Fibroblast of skin of left biceps (primary cell): Measurements from ENCODE around the gene SMARCA4.

ENCODE experiments used
- DNase-seq, 2 experiments: peaks; one replicate each; pipeline ENCODE4 v3.0.0-alpha.2; 2013; ENCODE audit warnings: low read depth in 2 of 2

The SMARCA4 gene

DNA sequence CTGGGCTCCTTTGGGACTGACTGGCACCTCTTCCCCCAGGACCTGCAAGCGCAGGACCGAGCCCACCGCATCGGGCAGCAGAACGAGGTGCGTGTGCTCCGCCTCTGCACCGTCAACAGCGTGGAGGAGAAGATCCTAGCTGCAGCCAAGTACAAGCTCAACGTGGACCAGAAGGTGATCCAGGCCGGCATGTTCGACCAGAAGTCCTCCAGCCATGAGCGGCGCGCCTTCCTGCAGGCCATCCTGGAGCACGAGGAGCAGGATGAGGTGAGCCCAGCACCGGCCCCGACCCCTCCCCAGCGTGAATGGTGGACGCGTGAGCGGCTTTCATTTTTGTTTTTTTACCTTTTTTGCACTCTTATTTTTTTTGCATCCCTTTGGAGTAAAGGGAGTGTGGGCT is 72.4 kb downstream of the SMARCA4 start:
- DNase-seq, result no peak

- no peak for DNase-seq
Observed at GRCh38 chr19:11033763-11034162, 72.9 kb downstream of the SMARCA4 start.

DNA sequence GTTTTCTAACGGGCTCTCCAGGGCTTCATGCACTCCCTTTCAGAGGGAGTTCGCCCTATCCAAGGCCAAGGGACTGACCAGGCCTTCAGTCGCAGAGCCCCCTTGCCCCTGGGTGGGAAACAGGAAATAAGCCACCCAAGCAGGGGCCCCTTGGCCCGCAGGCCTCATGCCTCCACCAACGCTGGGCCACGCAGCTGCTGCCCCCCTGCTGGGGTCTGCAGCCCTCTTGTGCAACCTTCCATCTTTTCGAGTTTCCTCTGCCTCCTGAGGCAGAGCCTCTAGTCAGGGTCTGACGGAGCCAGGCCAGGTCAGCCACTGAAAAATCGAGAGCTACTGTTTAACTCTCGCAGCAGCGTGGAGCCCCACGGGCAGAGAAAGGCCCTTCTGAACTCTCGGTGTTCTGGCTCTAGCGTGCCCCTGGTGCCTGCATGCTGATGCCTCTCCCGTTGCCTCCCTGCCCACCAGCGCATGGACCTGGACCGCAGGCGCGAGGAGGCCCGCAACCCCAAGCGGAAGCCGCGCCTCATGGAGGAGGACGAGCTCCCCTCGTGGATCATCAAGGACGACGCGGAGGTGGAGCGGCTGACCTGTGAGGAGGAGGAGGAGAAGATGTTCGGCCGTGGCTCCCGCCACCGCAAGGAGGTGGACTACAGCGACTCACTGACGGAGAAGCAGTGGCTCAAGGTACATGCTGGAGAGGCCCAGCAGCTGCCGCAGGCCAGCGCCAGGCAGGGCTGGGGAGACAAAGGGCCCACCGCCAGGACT is 73.8 kb downstream of the SMARCA4 start:
- DNase-seq, result no peak

GRCh38 chr19:11035441-11036377 is 74.9 kb downstream of the SMARCA4 start:
- peak; percentile 17 to 28 for DNase-seq

- DNase-seq, result no peak
Observed at GRCh38 chr19:11038511-11038910, 77.7 kb downstream of the SMARCA4 start.

DNA sequence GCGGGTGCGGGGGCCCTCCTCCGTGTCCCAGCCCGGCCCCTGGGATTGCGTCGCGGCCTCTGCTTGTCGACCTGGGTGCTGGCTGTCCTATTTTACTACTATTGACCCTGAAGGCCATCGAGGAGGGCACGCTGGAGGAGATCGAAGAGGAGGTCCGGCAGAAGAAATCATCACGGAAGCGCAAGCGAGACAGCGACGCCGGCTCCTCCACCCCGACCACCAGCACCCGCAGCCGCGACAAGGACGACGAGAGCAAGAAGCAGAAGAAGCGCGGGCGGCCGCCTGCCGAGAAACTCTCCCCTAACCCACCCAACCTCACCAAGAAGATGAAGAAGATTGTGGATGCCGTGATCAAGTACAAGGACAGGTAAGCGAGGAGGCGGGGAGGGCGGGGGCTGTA is 80.4 kb downstream of the SMARCA4 start:
- DNase-seq, result no peak

DNA sequence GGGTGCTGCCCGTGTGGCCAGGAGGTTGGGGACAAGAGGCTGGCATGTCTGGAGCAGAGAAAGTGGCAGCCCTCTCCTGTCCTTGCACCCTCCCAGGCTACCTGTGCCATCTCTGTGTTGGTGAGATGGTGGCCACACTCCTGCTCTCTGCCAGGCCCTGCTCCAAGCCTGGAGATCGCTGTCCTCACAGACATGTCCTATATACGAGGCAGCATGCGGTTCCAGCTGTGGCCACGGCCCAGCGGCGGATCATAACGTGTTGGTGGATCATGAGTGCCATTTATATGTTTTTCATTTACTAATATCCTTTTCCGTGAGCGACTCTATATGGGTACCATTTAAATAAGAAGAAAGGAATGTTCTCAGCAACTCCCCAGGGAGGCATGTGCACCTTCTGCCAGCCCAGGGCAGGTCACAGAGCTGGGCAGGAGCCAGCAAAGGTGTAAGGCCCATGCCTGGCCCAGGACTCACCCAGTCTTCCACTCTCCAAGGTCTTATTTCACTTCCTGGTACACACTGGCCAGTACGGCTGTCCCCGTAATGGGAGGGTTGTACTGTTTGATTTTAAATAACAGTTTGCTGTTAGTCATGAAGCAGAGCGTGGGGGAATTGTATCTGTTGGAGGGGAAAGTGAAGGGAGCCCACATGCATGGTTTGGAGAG is 81.3 kb downstream of the SMARCA4 start:
- DNase-seq, result no peak

DNA sequence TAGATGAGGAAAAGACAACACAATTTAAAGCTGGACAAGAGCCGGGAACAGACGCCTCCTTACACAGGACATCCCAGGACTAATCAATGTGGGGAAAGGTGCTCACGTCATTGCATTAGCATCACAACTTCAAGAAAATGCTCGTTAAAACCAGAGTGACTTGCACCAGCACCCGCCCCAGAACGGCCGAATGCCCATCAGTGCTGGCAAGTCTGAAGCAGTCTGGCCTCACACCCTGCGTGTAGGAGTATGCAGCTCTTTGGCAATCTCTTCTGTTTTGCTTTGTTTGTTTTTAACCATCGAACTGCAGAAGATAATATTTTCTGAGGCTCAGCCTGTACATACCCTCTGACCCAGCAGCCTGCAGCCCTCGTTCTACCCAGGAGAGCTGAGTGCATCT is 83.6 kb downstream of the SMARCA4 start:
- DNase-seq, result no peak

GRCh38 chr19:11045536-11045935 is 84.7 kb downstream of the SMARCA4 start:
- no peak for DNase-seq

DNA sequence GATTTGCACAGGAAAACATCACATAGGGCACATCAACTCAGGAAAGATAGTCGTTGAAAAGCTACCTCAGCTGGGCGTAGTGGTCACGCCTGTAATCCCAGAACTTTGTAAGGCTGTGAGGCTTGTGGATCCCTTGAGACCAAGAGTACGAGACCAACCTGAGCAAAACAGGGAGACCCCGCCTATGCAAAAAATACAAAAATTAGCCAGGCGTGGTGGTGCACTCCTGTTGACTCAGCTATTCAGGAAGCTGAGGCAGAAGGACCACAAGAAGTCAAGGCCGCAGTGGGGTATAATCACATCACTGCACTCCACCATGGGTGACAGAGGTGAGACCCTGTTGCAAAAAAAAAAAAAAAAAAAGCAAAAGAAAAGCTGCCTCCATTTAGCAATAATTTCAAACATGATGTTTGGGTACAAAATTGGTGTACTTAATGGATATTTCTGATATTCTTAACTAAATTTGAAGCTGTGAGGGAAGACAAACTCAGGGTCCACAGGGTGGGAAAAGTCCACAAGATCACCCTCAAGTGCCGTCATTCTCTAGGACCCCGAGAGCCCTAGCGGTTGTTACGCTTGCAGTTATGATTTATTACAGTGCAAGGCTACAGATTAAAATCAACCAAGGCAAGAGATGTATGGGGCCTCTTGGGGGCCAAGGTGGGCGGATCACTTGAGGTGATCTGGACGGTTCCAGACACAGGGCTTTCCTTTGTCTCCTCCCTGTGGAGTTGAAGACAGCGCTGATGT is 86.0 kb downstream of the SMARCA4 start:
- DNase-seq, result no peak

DNA sequence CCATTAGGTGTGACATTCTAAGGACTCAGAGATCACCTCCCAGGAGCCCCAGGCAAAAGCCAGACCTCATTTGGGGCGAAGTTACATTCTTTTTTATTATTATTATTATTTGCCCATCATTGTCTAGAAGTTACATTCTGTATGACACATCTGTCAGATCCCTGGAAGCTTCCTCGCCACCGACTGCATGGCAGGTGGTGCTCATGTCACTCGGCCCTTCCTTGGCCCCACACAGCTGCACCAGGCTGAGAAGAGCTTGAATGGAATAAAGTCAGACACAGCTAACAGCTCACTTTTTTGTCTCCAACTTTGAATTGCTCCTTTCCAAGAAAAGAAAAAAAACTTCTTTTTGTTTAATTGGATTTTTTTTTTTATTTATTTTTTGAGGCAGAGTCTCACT is 87.0 kb downstream of the SMARCA4 start:
- DNase-seq, result no peak

- DNase-seq, result no peak
Observed at GRCh38 chr19:11050323-11051114, 89.7 kb downstream of the SMARCA4 start.

DNA sequence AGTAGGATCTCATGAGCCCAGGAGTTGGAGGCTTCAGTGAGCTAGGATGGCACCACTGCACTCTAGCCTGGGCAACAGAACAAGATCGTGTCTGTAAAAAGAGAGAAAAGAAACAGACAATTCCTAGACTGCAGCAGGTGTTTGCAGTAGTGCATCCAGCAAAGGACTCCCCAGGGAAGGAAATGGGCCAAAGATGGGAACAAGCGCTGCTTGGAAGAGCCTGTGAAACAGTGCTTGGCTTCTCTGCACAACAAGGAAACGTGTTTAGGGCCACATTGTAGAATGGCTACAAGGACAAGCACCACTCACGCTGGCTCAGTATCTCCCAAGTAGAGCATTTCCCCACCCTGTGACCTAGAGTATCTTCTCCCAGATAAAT is 93.0 kb downstream of the SMARCA4 start:
- DNase-seq, result no peak

DNA sequence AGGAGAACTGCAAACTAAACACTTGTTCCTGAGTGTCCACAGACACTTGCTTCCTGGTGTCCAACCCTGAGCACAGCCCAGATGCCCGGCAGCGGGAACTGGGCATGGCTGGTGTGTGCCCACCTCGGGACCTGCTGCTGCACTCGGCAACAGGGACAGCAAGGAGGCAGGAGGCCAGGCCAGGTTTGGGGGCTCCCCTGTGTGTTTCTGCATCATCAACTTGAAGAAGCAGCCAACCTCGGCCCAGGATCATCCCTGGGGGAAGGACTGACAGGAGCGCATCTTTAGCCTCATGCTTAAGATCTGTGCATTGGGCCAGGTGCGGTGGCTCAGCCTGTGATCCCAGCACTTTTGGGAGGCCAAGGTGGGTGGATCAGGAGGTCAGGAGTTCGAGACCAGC is 93.4 kb downstream of the SMARCA4 start:
- DNase-seq, result no peak

GRCh38 chr19:11054628-11055027 is 93.8 kb downstream of the SMARCA4 start:
- DNase-seq, result no peak

DNA sequence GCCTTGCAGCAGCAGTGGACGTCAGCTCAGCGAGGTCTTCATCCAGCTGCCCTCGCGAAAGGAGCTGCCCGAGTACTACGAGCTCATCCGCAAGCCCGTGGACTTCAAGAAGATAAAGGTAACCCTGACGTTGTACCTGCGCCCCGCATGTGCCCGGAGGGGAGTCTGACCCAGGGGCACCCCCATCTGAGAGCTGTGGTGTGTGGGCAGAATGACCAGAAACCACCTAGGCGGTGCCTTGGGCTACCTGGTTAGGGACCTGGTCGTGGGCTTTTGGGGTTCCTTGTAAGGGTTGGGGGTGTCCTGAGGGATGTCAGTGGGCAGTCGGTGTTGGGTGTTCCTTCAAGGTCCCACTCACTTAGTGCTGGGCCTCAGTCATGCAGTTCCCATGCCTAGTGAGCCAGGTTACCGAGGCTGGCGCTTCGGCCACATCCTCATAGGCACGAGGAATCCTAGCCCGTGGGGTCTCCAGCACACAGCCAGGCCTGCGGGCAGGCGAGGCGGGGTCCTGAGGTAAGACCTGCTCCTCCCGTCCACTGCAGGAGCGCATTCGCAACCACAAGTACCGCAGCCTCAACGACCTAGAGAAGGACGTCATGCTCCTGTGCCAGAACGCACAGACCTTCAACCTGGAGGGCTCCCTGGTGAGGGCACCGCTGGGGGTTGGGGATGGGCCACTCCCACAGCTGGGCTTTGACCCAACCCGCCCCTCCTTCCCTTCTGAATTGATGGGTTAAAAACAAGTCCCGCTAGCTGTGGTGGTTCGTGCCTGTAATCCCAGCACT is 97.6 kb downstream of the SMARCA4 start:
- DNase-seq, result no peak

DNA sequence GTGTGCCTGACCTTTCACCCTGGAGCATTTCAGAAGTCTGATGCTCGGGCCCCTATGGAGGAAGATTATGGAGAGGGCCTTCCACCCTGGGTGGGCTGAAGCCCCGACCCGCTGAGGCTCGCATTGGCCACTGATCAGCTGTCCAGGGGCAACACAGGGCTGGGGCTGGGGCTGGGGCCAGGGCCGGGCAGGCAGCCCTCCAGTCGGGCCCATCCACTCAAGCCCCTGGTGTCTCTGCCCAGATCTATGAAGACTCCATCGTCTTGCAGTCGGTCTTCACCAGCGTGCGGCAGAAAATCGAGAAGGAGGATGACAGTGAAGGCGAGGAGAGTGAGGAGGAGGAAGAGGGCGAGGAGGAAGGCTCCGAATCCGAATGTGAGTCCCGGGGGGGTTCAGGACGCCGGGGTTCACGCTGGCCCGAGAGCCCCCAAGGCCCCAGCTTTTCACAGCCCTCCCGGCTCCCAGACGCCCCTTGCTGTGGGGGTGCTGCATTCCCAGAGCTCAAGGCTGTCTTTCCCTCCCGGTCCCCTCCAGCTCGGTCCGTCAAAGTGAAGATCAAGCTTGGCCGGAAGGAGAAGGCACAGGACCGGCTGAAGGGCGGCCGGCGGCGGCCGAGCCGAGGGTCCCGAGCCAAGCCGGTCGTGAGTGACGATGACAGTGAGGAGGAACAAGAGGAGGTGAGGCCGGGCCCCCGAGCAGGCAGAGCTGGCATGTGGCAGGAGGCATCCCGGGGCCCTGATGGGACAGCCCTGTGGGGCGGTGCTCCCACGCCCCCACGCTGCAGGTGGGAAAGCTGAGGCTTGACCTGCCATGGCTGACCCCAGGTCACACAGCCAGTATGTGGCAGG is 98.9 kb downstream of the SMARCA4 start:
- DNase-seq, result no peak

GRCh38 chr19:11061952-11062351 is 101.1 kb downstream of the SMARCA4 start:
- DNase-seq, result no peak

DNA sequence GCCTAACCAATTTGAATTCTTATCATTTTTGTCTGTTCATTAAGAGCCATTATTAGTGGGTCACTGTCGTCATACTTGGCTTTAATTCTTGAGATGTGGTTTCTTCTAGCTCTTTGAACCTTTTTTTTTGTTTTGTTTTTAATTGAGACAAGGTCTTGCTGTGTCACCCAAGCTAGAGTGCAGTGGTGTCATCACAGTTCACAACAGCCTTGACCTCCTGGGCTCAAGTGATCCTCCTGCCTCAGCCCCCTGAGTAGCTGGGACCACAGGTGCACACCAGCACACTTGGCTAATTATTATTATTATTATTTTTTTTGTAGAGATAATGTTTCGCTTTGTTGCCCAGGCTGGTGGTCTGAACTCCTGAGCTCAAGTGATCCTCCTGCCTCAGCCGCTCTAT is 102.6 kb downstream of the SMARCA4 start:
- no peak for DNase-seq
